Measurements from ENCODE around the gene NELL2.

The NELL2 gene

DNA sequence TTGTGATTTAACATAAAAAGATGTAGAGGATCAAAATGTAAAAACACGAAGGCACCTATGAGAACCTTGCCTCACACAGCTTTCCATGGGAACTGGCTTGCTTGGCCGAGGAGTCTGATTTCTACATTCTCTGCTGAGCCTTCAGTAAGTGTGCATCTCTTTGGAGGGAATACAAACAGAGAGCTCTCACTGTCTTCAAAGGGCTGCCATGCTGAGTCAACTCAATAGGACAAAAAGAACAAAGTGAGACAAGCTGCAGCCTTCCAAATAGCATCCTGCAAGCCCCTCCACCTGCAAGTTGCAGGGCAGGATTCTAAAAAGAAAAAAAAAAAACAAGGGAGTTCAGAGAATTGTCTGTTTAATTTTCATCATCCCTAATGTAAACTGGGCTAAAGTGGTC lies 411.9 kb downstream of the NELL2 start:
- peak; percentile 47 for DNase-seq (ENCODE audit: low spot score)

- no peak for DNase-seq (ENCODE audit: low spot score)
Observed at GRCh38 chr12:44462729-44463128, 413.4 kb downstream of the NELL2 start.

GRCh38 chr12:44460261-44460660 lies 415.9 kb downstream of the NELL2 start:
- no peak for DNase-seq (ENCODE audit: low spot score)

GRCh38 chr12:44459569-44459968 lies 416.5 kb downstream of the NELL2 start:
- DNase-seq (ENCODE audit: low spot score) = no peak

All from iPS-NIHi11 (cell line).